ENCODE data around the gene GJB2.

DNA sequence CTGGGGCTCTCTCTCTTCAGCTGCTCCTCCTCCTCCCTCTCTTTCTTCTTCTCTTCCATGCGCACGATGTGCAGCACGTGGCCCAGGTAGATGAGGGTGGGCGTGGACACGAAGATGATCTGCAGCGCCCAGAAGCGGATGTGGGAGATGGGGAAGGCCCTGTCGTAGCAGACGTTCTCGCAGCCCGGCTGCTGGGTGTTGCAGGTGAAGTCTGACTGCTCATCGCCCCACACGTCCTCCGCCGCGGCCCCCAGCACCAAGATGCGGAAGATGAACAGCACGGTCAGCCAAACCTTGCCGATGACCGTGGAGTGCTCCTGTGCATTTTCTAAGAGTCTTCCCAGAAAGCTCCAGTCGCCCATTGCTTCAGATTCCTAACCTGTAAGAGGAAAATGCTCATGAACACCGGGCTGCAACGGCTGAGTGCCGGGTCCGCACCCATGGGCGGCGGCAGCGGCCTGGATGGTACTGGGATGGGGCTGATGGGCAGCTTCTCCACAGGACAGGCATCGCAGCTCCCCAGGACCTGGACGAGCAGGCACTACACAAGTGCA is 49.7 kb downstream of the GJB2 start:
- no peak for TF ChIP-seq SUZ12 (IDR thresholded peaks at IDR 0.05; ENCODE audit: extremely low read depth, insufficient read depth, insufficient read length)
- TF ChIP-seq ZNF274 (IDR thresholded peaks at IDR 0.05; ENCODE audit: low read depth, low read length) = no peak
